Activated CD4-positive, alpha-beta T cell treated with anti-CD3 and anti-CD28 coated beads, Interleukin-2, Interleukin-4, amounts not matched to agents 100 ng/mL and 50 ng/mL, durations not matched to agents 16 hours and 8 hours (primary cell): Measurements from ENCODE around the gene DIPK1A.
"Not testable (repeated sequence)": the region's sequence is repeated elsewhere in the genome, so short reads cannot be mapped to it uniquely, and the experiment has no call there.

Experiments used
- DNase-seq: peaks from one replicate; pipeline ENCODE4 v3.0.0-alpha.2; 2020; ENCODE audit warnings: low spot score

DIPK1A gene

GRCh38 chr1:92921031-92922023, 39.9 kb downstream of the DIPK1A start:
- DNase-seq, result no peak

GRCh38 chr1:92916899-92917298, 44.4 kb downstream of the DIPK1A start:
- no peak for DNase-seq

DNA sequence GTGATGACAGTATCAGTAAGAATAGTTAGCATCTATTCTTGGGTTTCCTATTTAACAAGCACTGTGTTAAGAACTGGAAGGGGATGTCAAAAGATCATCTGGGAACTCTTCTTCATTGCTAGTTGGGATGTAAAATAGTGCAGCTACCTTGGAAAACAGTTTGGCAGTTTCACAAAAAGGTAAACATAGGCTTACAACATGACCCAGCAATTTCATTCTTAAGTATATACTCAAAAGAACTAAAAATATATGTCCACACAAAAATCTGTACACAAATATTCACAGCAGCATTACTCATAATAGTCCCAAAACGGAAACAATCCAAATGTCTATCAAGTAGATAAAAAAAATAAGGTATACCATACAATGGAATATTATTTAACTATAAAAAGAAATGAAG, 45.7 kb downstream of the DIPK1A start:
- DNase-seq, result no peak

- no peak for DNase-seq
Measured at GRCh38 chr1:92913093-92913819, 48.0 kb downstream of the DIPK1A start.

DNA sequence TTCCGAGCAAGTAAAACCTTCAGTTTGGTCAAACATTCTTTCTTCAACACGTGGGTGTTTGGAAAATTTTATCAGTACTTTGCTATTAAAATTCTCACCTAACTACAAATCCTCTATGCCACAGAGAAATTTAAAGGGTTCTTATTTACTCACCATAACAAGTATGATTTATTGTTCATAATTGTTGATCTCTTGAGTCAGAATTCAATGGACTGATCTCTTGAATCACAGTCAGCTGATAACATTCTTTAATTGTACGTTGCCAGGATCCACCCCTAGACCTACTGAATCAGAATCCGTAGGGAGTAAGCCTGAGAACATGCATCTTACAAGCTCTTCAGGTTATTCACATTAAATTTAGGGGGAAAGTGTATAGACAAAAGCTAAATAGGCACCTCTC, 51.2 kb downstream of the DIPK1A start:
- no peak for DNase-seq

DNA sequence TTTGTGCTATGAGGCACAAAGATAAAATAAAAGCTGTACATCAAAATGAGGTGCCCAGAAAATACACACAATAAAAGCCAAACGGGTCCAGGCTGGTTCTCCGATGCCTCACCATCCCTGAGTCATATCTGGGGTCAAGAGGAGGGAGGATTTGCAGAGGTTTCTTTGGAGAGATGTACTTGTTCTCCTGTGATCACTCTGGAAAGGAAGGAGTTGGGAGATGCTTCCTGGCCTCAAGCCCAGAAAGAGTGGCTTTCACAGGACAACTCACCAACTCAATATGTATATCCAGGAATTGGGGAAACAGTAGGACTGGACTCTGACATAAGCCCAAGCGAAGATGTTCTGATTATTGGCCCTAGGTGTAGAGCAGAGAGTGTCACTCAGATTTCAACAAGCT, 51.9 kb downstream of the DIPK1A start:
- no peak for DNase-seq

DNA sequence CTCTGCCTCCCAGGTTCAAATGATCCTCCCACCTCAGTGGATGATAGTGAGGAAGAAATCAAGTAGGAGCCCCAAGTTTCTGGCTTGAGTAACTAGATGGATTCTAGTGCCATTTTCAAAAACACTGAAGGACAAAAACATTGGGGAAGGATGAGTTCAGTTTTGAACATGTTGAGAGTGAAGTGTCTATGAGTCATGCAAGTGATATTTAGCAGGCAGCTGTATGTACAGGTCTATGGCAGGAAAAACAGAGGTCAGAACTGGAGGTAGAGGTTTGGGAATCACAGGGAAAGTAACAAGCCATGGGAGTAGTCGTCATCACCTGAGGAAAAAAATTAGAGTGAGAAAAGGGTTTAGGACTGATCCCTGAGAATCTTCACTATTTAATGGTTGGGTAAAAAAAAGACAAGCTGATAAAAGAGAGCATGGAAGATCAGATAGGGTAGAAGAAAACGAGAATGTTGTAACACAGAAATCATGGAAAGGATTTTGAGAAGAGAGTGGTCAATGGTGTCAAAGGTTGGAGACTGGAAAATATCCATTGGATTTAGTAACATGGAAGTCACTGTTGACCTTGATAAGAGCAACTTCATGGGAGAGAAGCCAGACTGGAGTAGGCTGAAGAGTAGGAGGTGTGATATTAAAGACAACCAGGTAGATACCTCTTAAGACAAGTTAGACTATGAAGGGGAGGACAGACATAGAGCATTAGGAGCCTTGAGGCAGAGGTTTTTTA, 53.1 kb downstream of the DIPK1A start:
- no peak for DNase-seq

- DNase-seq, result no peak
Measured at GRCh38 chr1:92903765-92904164, 57.5 kb downstream of the DIPK1A start.

GRCh38 chr1:92902406-92902744, 58.9 kb downstream of the DIPK1A start:
- DNase-seq, result no peak

GRCh38 chr1:92901699-92902405, 59.4 kb downstream of the DIPK1A start:
- no peak for DNase-seq

GRCh38 chr1:92901126-92901525, 60.1 kb downstream of the DIPK1A start:
- DNase-seq, result no peak

- DNase-seq, result no peak
Measured at GRCh38 chr1:92900539-92900938, 60.7 kb downstream of the DIPK1A start.

- no peak for DNase-seq
Measured at GRCh38 chr1:92899780-92900179, 61.5 kb downstream of the DIPK1A start.

DNA sequence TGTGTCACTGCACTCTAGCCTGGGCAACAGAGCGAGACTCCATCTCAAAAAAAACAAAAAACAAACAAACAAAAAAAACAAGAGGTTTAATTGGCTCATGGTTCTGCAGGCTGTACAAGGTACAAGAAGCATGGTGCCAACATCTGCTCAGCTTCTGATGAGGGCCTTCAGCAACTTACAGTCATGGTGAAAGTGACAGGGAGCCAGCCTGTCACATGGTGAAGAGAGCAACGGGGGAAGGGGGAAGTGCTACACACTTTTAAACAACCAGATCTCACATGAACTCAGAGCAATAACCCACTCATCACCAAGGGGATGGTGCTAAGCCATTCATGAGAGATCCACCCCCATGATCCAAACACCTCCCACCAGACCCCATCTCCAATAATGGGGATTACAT, 63.2 kb downstream of the DIPK1A start:
- not testable (repeated sequence) for DNase-seq

DNA sequence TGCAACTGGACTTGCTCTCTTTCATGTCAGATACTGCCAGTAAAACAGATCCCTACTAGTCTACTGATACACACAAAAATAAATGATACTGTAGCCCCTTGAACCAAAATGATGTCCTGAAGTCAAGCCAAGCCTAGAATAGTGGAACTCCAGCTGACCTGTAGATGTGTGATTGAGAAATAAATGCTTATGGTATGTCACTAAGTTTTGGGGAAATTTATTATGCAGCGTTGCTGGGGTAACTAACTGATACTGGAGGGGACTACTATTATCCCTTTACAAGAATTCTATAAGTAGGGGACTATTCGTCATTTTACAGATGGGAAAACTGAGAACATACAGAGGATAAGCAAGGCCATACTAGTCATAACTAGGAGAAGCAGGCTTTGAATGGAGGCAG, 73.8 kb downstream of the DIPK1A start:
- no peak for DNase-seq

GRCh38 chr1:92886886-92887419, 74.3 kb downstream of the DIPK1A start:
- DNase-seq, result no peak

GRCh38 chr1:92884195-92884594, 77.1 kb downstream of the DIPK1A start:
- no peak for DNase-seq

GRCh38 chr1:92883297-92883696, 78.0 kb downstream of the DIPK1A start:
- no peak for DNase-seq

GRCh38 chr1:92882819-92883218, 78.4 kb downstream of the DIPK1A start:
- peak; percentile 41 for DNase-seq

DNA sequence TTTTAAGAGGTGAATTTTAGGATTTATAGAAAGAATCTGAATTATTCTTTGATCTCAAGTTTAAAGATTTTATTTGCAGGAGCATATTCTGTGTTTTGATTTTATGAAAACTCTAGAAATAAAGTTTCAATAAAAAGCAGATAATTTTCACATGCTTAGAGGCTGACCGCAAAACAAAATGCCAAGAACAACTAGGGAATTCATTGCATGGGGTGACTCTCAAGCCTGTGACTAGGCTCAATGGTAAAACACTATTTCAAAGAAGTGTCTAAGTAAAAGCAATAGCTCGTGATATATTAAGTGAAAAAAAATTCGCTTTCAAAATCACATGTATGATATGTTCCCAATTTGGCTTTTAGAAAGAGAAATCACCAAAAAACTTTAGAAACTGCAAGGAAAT, 79.9 kb downstream of the DIPK1A start:
- DNase-seq, result no peak

DNA sequence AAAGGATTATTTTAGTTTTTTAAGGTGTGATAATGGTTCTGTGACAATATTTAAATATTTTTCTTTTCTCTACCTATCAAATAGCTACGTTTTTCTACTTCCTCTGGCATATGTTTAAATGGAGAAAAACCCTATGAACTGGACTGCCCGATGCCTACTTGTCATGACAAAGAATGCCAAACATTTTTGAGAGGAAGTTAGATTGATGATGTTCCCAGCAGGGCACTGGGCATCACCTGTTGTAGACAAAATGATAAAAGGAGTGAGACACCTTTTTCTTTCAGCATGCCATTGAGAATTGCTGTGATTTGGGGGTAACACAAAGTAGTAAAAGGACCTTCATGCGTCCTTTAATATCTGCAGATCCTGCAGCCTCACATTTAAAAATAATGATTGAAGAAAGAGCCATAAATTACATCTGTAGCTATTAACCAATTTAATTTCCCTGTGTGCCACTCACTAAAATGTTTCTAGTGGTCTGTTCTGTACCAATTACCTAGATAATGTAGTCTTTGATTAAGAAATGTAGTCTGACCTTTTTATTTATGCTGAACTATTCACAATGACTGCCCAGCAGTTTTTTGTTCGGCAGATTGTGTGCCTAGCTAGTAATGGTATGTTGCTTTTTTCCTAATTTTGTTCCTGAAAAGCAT, 81.8 kb downstream of the DIPK1A start:
- no peak for DNase-seq
